ENCODE measurements around the gene SLC2A13. TPM values are rescaled to one million over a fixed set of nuclear protein-coding genes. Genes with fewer than 3 reads are reported as not detected.

The SLC2A13 gene
- total RNA-seq, 1 experiment from 2014 or later, result 15.3 TPM

GRCh38 chr12:39874785-39875184, 231.1 kb downstream of the SLC2A13 start (continued):
- TF ChIP-seq, protein P1, sequence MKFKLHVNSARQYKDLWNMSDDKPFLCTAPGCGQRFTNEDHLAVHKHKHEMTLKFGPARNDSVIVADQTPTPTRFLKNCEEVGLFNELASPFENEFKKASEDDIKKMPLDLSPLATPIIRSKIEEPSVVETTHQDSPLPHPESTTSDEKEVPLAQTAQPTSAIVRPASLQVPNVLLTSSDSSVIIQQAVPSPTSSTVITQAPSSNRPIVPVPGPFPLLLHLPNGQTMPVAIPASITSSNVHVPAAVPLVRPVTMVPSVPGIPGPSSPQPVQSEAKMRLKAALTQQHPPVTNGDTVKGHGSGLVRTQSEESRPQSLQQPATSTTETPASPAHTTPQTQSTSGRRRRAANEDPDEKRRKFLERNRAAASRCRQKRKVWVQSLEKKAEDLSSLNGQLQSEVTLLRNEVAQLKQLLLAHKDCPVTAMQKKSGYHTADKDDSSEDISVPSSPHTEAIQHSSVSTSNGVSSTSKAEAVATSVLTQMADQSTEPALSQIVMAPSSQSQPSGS (CRISPR knock-in tag; IDR thresholded peaks at IDR 0.05; ENCODE audit: borderline replicate concordance, low read depth), result no peak

- peaks cover 10% of the 10 kb centered on the region for H3K9me3 Mint-ChIP-seq
- H3K4me1 Mint-ChIP-seq, result peaks cover 14% of the 10 kb centered on the region
- H3K27ac Mint-ChIP-seq, result no peak overlapping the region
- H3K27me3 Mint-ChIP-seq (ENCODE audit: low read depth), result no peaks in the 10 kb centered on the region
- no peak for DNase-seq (ENCODE audit: low spot score)
- peaks cover 11% of the 10 kb centered on the region for H3K36me3 Mint-ChIP-seq
- ChIA-PET POLR2A (no interaction called here), CTCF (no interaction called here)
- no peak for TF ChIP-seq NR3C1 (CRISPR knock-in tag; conservative IDR thresholded peaks at IDR 0.05; ENCODE audit: low read depth)
- TF ChIP-seq IRF2 (CRISPR knock-in tag; IDR thresholded peaks at IDR 0.05; ENCODE audit: borderline replicate concordance, low read depth), result no peak
- TF ChIP-seq ETV6 (CRISPR knock-in tag; IDR thresholded peaks at IDR 0.05), result no peak
- TF ChIP-seq, protein P2, sequence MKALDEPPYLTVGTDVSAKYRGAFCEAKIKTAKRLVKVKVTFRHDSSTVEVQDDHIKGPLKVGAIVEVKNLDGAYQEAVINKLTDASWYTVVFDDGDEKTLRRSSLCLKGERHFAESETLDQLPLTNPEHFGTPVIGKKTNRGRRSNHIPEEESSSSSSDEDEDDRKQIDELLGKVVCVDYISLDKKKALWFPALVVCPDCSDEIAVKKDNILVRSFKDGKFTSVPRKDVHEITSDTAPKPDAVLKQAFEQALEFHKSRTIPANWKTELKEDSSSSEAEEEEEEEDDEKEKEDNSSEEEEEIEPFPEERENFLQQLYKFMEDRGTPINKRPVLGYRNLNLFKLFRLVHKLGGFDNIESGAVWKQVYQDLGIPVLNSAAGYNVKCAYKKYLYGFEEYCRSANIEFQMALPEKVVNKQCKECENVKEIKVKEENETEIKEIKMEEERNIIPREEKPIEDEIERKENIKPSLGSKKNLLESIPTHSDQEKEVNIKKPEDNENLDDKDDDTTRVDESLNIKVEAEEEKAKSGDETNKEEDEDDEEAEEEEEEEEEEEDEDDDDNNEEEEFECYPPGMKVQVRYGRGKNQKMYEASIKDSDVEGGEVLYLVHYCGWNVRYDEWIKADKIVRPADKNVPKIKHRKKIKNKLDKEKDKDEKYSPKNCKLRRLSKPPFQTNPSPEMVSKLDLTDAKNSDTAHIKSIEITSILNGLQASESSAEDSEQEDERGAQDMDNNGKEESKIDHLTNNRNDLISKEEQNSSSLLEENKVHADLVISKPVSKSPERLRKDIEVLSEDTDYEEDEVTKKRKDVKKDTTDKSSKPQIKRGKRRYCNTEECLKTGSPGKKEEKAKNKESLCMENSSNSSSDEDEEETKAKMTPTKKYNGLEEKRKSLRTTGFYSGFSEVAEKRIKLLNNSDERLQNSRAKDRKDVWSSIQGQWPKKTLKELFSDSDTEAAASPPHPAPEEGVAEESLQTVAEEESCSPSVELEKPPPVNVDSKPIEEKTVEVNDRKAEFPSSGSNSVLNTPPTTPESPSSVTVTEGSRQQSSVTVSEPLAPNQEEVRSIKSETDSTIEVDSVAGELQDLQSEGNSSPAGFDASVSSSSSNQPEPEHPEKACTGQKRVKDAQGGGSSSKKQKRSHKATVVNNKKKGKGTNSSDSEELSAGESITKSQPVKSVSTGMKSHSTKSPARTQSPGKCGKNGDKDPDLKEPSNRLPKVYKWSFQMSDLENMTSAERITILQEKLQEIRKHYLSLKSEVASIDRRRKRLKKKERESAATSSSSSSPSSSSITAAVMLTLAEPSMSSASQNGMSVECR (CRISPR knock-in tag; IDR thresholded peaks at IDR 0.05; ENCODE audit: borderline replicate concordance), result no peak
- TF ChIP-seq, protein P3, sequence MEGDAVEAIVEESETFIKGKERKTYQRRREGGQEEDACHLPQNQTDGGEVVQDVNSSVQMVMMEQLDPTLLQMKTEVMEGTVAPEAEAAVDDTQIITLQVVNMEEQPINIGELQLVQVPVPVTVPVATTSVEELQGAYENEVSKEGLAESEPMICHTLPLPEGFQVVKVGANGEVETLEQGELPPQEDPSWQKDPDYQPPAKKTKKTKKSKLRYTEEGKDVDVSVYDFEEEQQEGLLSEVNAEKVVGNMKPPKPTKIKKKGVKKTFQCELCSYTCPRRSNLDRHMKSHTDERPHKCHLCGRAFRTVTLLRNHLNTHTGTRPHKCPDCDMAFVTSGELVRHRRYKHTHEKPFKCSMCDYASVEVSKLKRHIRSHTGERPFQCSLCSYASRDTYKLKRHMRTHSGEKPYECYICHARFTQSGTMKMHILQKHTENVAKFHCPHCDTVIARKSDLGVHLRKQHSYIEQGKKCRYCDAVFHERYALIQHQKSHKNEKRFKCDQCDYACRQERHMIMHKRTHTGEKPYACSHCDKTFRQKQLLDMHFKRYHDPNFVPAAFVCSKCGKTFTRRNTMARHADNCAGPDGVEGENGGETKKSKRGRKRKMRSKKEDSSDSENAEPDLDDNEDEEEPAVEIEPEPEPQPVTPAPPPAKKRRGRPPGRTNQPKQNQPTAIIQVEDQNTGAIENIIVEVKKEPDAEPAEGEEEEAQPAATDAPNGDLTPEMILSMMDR (IDR thresholded peaks at IDR 0.05), result no peak
- no peak for TF ChIP-seq SMAD3 (CRISPR knock-in tag; IDR thresholded peaks at IDR 0.05; ENCODE audit: borderline replicate concordance)
- TF ChIP-seq, protein P4, sequence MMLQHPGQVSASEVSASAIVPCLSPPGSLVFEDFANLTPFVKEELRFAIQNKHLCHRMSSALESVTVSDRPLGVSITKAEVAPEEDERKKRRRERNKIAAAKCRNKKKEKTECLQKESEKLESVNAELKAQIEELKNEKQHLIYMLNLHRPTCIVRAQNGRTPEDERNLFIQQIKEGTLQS (CRISPR knock-in tag; conservative IDR thresholded peaks at IDR 0.05), result no peak
- no peak for TF ChIP-seq USF1 (CRISPR knock-in tag; IDR thresholded peaks at IDR 0.05)
- TF ChIP-seq, protein P5, sequence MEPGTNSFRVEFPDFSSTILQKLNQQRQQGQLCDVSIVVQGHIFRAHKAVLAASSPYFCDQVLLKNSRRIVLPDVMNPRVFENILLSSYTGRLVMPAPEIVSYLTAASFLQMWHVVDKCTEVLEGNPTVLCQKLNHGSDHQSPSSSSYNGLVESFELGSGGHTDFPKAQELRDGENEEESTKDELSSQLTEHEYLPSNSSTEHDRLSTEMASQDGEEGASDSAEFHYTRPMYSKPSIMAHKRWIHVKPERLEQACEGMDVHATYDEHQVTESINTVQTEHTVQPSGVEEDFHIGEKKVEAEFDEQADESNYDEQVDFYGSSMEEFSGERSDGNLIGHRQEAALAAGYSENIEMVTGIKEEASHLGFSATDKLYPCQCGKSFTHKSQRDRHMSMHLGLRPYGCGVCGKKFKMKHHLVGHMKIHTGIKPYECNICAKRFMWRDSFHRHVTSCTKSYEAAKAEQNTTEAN (CRISPR knock-in tag; IDR thresholded peaks at IDR 0.05), result no peak
- no peak for TF ChIP-seq GABPB1 (CRISPR knock-in tag; IDR thresholded peaks at IDR 0.05)
- TF ChIP-seq SMAD4 (CRISPR knock-in tag; IDR thresholded peaks at IDR 0.05), result no peak
- no peak for TF ChIP-seq NFATC4 (CRISPR knock-in tag; IDR thresholded peaks at IDR 0.05)
- H3K4me3 Mint-ChIP-seq, result no peak overlapping the region
- no peak for ATAC-seq
Observed at GRCh38 chr12:39873065-39873464, 232.8 kb downstream of the SLC2A13 start.

DNA sequence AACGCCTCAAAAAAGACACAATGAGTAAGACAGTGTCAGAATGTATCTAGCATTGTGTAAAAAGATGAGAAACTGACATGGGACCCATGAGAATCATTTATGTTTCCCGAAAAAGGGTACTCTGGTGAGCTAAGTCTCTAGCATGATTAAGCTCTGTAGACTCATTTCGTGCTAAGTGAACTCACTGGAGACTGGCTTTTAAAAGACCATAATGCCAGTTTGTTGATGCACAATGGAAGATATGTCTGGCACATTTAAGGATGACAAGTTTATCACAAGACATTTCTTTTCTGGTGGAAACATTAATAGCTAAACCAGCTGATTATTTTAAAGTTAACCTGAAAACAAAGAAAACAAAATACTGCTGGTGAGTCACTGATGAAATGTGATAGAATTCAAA, 233.5 kb downstream of the SLC2A13 start:
- H3K4me3 Mint-ChIP-seq, result no peak overlapping the region

More for the DNA sequence above, 233.5 kb downstream of the SLC2A13 start:
- no peak for TF ChIP-seq ZNF671 (CRISPR knock-in tag; IDR thresholded peaks at IDR 0.05)
- no peak for TF ChIP-seq RORB (CRISPR knock-in tag; IDR thresholded peaks at IDR 0.05)
- no peak for TF ChIP-seq ZNF232 (CRISPR knock-in tag; IDR thresholded peaks at IDR 0.05)
- no peak for TF ChIP-seq TEAD1 (CRISPR knock-in tag; IDR thresholded peaks at IDR 0.05)
- TF ChIP-seq ZNF416 (CRISPR knock-in tag; IDR thresholded peaks at IDR 0.05), result no peak
- TF ChIP-seq, protein P3 (IDR thresholded peaks at IDR 0.05), result no peak
- Mint-ChIP-seq H3K36me3 (peaks cover 5% of the 10 kb centered on the region), H3K27ac (no peak overlapping the region), H3K27me3 (ENCODE audit: low read depth) (no peaks in the 10 kb centered on the region), H3K4me1 (peaks cover 14% of the 10 kb centered on the region), H3K9me3 (peaks cover 5% of the 10 kb centered on the region)
- DNase-seq (ENCODE audit: low spot score), result no peak
- ChIA-PET CTCF (no interaction called here), POLR2A (no interaction called here)
- ATAC-seq, result no peak
